CD14-positive monocyte (primary cell): ENCODE results near the gene ST3GAL5. TPM values are rescaled to one million over a fixed set of nuclear protein-coding genes. Genes with fewer than 3 reads are reported as not detected.

ENCODE experiments used
- DNase-seq, 3 donors: peaks; one replicate each; pipeline ENCODE4 v3.0.0-alpha.2; 2011 to 2022
- H2AFZ ChIP-seq: 2 replicates; pipeline ENCODE4 v1.6.0; 2012; ENCODE audit warnings: mild to moderate bottlenecking, low read depth, low read length, inconsistent platforms; ENCODE audit not compliant: insufficient read depth, poor library complexity, severe bottlenecking
- H3K27ac ChIP-seq, 2 donors: 1 replicate in 1 of 2; 2 replicates in 1 of 2; pipeline ENCODE4 v1.5.1; 2012 to 2013; ENCODE audit warnings: low read length in 2 of 2, control low read depth in 1 of 2, inconsistent platforms in 1 of 2, low read depth in 1 of 2, mild to moderate bottlenecking in 1 of 2
- H3K27me3 ChIP-seq, 2 donors: one replicate each; pipeline versions ENCODE4 v1.6.0 to v1.6.1; 2011 to 2013; ENCODE audit warnings: low read length in 2 of 2; ENCODE audit not compliant: control insufficient read depth in 2 of 2, insufficient read depth in 2 of 2
- H3K36me3 ChIP-seq, 2 donors: replicated peaks in 1 of 2; 1 replicate in 1 of 2; 2 replicates in 1 of 2; pipeline versions ENCODE4 v1.5.1 to v1.6.1; 2012 to 2013; ENCODE audit warnings: low read length in 2 of 2, control low read depth in 1 of 2, inconsistent platforms in 1 of 2, mild to moderate bottlenecking in 1 of 2; ENCODE audit not compliant: insufficient read depth in 2 of 2, control insufficient read depth in 1 of 2
- H3K4me1 ChIP-seq, 2 donors: 1 replicate in 1 of 2; 2 replicates in 1 of 2; pipeline versions ENCODE4 v1.5.1 to v1.6.1; 2012 to 2013; ENCODE audit warnings: low read length in 2 of 2, control low read depth in 1 of 2, inconsistent platforms in 1 of 2, mild to moderate bottlenecking in 1 of 2, moderate library complexity in 1 of 2; ENCODE audit not compliant: insufficient read depth in 2 of 2, control insufficient read depth in 1 of 2
- H3K4me2 ChIP-seq: replicated peaks from 2 replicates; pipeline ENCODE3; 2012; ENCODE audit warnings: low read length, moderate library complexity, mild to moderate bottlenecking; ENCODE audit not compliant: poor library complexity, severe bottlenecking; ENCODE audit errors: extremely low read depth
- H3K4me3 ChIP-seq, 3 experiments: fragments of 200-600 bp in 1 of 3; sonication (generic) in 1 of 3; replicated peaks in 1 of 3; 1 replicate in 2 of 3; 2 replicates in 1 of 3; pipeline ENCODE4 v1.5.1; 2011 to 2013; ENCODE audit warnings: low read length in 3 of 3, mild to moderate bottlenecking in 3 of 3, control low read depth in 2 of 3, low read depth in 2 of 3, inconsistent platforms in 1 of 3, moderate library complexity in 1 of 3
- H3K79me2 ChIP-seq: 2 replicates; pipeline ENCODE4 v1.6.0; 2012; ENCODE audit warnings: mild to moderate bottlenecking, control low read depth, inconsistent platforms, low read length, moderate library complexity; ENCODE audit not compliant: insufficient read depth
- H3K9ac ChIP-seq: 2 replicates; pipeline ENCODE4 v1.6.0; 2017; ENCODE audit warnings: low read length, mild to moderate bottlenecking; ENCODE audit not compliant: insufficient read depth, poor library complexity, severe bottlenecking
- H3K9me3 ChIP-seq, 2 donors: replicated peaks in 1 of 2; 1 replicate in 1 of 2; 2 replicates in 1 of 2; pipeline versions ENCODE4 v1.5.1 to v1.6.1; 2012 to 2013; ENCODE audit warnings: low read length in 2 of 2, control low read depth in 1 of 2; ENCODE audit not compliant: control insufficient read depth in 1 of 2, insufficient read depth in 1 of 2
- H4K20me1 ChIP-seq: 2 replicates; pipeline ENCODE4 v1.6.0; 2012; ENCODE audit warnings: mild to moderate bottlenecking, low read length, control low read depth, moderate library complexity; ENCODE audit not compliant: insufficient read depth
- H3K27ac Mint-ChIP-seq, 7 donors: one replicate each; pipeline ENCODE4 v1.8.0; 2020; ENCODE audit warnings: mild to moderate bottlenecking in 7 of 7, mixed read lengths in 7 of 7, moderate library complexity in 6 of 7, inconsistent platforms in 2 of 7
- H3K27me3 Mint-ChIP-seq, 3 donors: one replicate each; pipeline ENCODE4 v1.8.0; 2021 to 2022; ENCODE audit warnings: low read depth in 3 of 3, mild to moderate bottlenecking in 3 of 3, mixed read lengths in 3 of 3, moderate library complexity in 3 of 3, inconsistent platforms in 1 of 3
- H3K36me3 Mint-ChIP-seq, 2 donors: one replicate each; pipeline ENCODE4 v1.8.0; 2020; ENCODE audit warnings: mixed read lengths in 2 of 2, inconsistent platforms in 1 of 2, mild to moderate bottlenecking in 1 of 2
- H3K4me1 Mint-ChIP-seq: one replicate; pipeline ENCODE4 v1.8.0; 2020; ENCODE audit warnings: mild to moderate bottlenecking, mixed read lengths
- H3K4me3 Mint-ChIP-seq, 2 donors: one replicate each; pipeline ENCODE4 v1.8.0; 2020; ENCODE audit warnings: mild to moderate bottlenecking in 2 of 2, mixed read lengths in 2 of 2, moderate library complexity in 1 of 2
- H3K9me3 Mint-ChIP-seq, 7 donors: one replicate each; pipeline ENCODE4 v1.8.0; 2020 to 2022; ENCODE audit warnings: mixed read lengths in 7 of 7, mild to moderate bottlenecking in 6 of 7, moderate library complexity in 6 of 7, inconsistent platforms in 2 of 7
- CTCF ChIP-seq: fragments of 200-600 bp; IDR thresholded peaks from one replicate; pipeline ENCODE4 v1.8.0; 2022; ENCODE audit warnings: antibody characterized with exemption, mild to moderate bottlenecking
- WGBS: methylation state at CpG from one replicate; pipeline ENCODE4 v1.1.5; 2013; ENCODE audit warnings: missing lambda C conversion rate; ENCODE audit not compliant: insufficient coverage; 5-methylcytosine and 5-hydroxymethylcytosine counted together
- intact Hi-C, 2 donors: fragments of 100-400 bp; cut with micrococcal nuclease; formaldehyde crosslinking; loops; one replicate each; pipeline versions ENCODE4 v1.15.0 to v1.15.1; 2023
- polyA plus RNA-seq, 3 donors: library from polyadenylated mRNA; depleted of rRNA in 1 of 3; unstranded in 2 of 3; stranded (reverse) in 1 of 3; fragments of 300-500 nt in 2 of 3; fragments of >200 nt in 1 of 3; fragmentation: Illumina TruSeq in 2 of 3; gene quantifications; 1 replicate in 2 of 3; 2 replicates in 1 of 3; pipeline ENCODE4 v1.2.3, GENCODE V29; 2012 to 2021

ST3GAL5 gene
- polyA plus RNA-seq, 3 donors = 14.0 to 51.2 (median 19.5) TPM

GRCh38 chr2:85915606-85916303 lies 27.0 kb upstream of the ST3GAL5 start:
- no peak overlapping the region for H2AFZ ChIP-seq
- no peak overlapping the region for H3K4me3 Mint-ChIP-seq
- H3K4me1 Mint-ChIP-seq = peaks cover 10% of the 10 kb centered on the region
- H4K20me1 ChIP-seq = no peaks in the 10 kb centered on the region
- no peaks in the 10 kb centered on the region for H3K27me3 ChIP-seq
- no peaks in the 10 kb centered on the region for H3K4me1 ChIP-seq
- TF ChIP-seq CTCF = no peak
- H3K27me3 Mint-ChIP-seq = no peaks in the 10 kb centered on the region
- WGBS = no CpG with 5 or more reads among the region's 3 CpGs
- no peaks in the 10 kb centered on the region for H3K9me3 Mint-ChIP-seq
- no peak overlapping the region for H3K27ac ChIP-seq
- no peak overlapping the region for H3K4me2 ChIP-seq
- intact Hi-C loops = no loop called here
- no peak overlapping the region for H3K4me3 ChIP-seq
- H3K79me2 ChIP-seq = no peaks in the 10 kb centered on the region
- DNase-seq = no peak
- no peak overlapping the region for H3K9ac ChIP-seq
- peaks cover 4 to 18% of the 10 kb centered on the region in 2 donors for H3K36me3 Mint-ChIP-seq
- no peaks in the 10 kb centered on the region for H3K9me3 ChIP-seq
- no peaks in the 10 kb centered on the region for H3K36me3 ChIP-seq
- no peak overlapping the region for H3K27ac Mint-ChIP-seq

GRCh38 chr2:85914922-85915321 lies 26.1 kb upstream of the ST3GAL5 start:
- Histone ChIP-seq H3K4me1 (no peaks in the 10 kb centered on the region), H3K9ac (no peak overlapping the region), H3K4me3 (no peak overlapping the region), H3K79me2 (no peaks in the 10 kb centered on the region), H3K9me3 (no peaks in the 10 kb centered on the region), H2AFZ (no peak overlapping the region), H3K27ac (no peak overlapping the region), H3K36me3 (no peaks in the 10 kb centered on the region), H3K4me2 (no peak overlapping the region), H3K27me3 (no peaks in the 10 kb centered on the region), H4K20me1 (no peaks in the 10 kb centered on the region)
- DNase-seq = no peak
- Mint-ChIP-seq H3K9me3 (no peaks in the 10 kb centered on the region), H3K4me1 (peaks cover 8% of the 10 kb centered on the region), H3K36me3 (peaks cover 4 to 18% of the 10 kb centered on the region in 2 donors), H3K27ac (no peak overlapping the region), H3K4me3 (no peak overlapping the region), H3K27me3 (no peaks in the 10 kb centered on the region)
- 50% methylated on average over 2 of the region's 2 CpGs for WGBS
- intact Hi-C loops = no loop called here
- no peak for TF ChIP-seq CTCF
